Measurements from ENCODE around the gene CTH.
A peak's percentile ranks its signal among the peaks of the same experiment; 100 is the strongest.
"Not testable (repeated sequence)": the region's sequence is repeated elsewhere in the genome, so short reads cannot be mapped to it uniquely, and the experiment has no call there.

Gene CTH

DNA sequence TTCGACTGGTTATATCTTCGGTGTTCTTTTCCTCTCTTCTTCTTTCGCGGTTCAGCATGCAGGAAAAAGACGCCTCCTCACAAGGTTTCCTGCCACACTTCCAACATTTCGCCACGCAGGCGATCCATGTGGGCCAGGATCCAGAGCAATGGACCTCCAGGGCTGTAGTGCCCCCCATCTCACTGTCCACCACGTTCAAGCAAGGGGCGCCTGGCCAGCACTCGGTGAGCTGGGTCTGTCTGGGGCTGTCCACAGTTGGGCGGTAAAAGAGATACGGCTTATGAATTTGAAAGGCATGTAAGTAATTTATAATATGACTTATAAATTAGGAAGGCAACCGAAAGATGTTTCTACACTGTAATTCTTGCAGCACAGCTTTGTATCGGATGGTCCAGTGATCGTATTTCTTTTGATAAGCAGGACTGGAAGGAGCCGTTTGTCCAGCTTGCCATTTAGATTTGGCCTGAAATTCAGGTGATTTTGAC is 334 bp downstream of the CTH start:
- no peak for DNase-seq

DNA sequence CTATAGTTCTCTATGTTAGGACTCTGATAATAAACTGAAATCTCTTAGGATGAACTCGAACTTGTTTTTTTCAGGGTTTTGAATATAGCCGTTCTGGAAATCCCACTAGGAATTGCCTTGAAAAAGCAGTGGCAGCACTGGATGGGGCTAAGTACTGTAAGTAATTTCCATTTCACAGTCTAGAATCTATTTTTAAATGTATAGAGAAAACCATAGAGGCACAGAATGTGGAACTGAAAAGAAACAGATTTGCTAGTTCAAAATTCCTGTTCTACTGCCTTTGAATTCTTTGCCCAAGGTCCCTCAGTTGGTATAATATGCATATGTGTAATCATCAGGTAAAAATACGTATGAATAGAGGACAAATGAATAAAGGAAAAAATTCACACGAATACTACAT is 4.8 kb downstream of the CTH start:
- no peak for DNase-seq

DNA sequence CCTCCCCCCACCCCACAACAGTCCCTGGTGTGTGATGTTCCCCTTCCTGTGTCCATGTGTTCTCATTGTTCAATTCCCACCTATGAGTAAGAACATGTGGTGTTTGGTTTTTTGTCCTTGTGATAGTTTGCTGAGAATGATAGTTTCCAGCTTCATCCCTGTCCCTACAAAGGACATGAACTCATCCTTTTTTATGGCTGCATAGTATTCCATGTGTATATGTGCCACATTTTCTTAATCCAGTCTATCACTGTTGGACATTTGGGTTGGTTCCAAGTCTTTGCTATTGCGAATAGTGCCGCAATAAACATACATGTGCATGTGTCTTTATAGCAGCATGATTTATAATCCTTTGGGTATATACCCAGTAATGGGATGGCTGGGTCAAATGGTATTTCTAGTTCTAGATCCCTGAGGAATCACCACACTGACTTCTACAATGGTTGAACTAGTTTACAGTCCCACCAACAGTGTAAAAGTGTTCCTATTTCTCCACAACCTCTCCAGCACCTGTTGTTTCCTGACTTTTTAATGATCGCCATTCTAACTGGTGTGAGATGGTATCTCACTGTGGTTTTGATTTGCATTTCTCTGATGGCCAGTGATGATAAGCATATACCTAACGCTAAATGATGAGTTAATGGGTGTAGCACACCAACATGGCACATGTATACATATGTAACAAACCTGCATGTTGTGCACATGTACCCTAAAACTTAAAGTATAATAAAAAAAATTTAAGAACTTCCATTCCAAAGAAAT is 8.1 kb downstream of the CTH start:
- DNase-seq, result not testable (repeated sequence)

DNA sequence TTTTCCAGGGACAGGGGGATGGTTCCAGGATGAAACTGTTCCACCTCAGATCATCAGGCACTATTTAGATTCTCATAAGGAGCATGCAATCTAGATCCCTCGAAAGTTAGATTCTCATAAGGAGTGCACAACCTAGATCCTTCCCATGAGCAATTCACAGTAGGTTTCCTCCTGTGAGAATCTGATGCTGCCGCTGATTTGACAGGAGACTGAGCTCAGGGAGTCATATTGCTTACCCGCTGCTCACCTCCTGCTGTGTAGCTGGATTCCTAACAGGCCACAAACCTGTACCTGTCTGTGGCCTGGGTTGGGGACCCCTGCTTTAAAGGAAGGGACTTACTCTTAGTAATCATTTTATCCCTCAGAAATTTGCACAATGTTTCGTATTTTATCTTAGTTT is 9.3 kb downstream of the CTH start:
- DNase-seq, result no peak

- DNase-seq, result no peak
These were observed 15.4 kb downstream of the CTH start for GRCh38 chr1:70426154-70427131.

- DNase-seq, result no peak
These were observed 16.9 kb downstream of the CTH start for GRCh38 chr1:70427976-70428375.

DNA sequence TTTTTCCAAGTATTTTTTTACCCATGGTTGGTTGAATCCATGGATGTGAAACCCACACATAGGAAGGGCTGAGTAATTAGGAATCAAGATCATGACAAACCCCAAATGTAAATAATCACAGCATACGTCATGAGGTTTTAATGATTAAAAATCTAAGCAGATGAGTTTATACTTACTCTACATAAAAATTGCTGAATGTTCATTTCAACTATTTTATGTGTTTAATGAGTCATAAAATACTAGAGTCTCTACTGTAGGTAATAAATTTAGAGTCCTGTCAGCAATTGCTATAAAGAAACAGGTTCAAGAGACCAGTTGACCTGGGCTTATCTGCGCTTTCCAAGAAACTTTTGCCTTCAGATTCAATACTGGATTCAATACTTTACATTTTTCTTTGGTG is 18.2 kb downstream of the CTH start:
- no peak for DNase-seq

- no peak for DNase-seq
These were observed 18.7 kb downstream of the CTH start for GRCh38 chr1:70429757-70430156.

DNA sequence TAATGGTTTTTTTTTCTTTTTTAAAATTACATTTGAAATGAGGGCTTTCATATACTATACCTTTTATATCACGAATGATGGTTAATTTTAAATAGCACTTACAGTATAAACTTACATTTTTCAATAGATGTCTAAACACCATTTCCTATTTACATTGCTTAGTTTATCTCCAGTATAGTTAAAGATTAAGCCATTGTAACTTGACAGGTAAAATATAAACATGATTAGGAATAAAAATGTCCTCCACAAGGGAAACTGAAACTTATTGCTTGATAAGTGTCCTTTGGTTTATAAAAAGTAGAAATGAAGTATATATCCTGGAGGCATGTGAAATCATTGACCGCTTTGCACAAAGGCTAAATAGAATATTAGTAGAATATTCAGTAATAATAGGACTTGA is 20.2 kb downstream of the CTH start:
- no peak for DNase-seq

DNA sequence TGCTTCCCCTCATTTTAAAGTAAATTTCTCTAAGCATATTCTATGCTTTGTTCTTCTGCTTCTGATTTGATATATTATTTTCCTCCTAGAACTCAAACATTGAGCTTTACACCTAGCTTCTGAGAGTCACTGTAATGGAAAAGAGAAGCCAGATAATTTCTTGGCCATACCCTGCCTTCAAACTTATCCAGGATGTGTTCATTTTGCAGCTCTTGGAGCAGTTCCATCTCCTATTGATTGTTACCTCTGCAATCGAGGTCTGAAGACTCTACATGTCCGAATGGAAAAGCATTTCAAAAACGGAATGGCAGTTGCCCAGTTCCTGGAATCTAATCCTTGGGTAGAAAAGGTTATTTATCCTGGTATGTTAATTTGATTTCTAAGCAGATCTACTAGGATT is 20.8 kb downstream of the CTH start:
- DNase-seq, result no peak

DNA sequence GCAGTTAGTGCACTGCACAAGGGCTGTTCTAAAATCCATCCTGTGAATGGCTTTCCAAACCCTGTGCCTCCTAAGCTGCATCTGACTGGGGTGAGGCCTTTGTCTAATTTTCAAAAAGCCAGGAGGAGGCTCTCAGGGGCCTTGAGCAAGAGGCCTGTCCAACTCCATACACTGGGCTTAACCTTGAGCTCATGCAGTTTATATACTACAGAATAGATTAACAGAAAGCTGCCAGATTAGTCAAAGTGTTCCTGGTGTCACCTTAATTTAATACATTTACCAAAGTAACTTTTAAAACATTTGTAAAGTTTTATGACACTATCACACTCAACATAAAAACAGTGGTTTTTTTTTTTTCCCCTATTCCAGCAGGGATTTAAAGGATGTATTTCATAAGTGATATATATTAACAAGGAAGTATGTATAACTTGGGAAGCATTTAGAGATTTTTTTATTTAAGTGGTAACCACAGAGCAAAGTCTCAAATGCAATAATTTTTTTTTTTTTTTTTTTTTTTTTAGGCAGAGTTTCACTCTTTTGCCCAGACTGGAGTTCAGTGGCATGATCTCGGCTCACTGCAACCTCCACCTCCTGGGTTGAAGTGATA is 23.3 kb downstream of the CTH start:
- DNase-seq, result no peak

DNA sequence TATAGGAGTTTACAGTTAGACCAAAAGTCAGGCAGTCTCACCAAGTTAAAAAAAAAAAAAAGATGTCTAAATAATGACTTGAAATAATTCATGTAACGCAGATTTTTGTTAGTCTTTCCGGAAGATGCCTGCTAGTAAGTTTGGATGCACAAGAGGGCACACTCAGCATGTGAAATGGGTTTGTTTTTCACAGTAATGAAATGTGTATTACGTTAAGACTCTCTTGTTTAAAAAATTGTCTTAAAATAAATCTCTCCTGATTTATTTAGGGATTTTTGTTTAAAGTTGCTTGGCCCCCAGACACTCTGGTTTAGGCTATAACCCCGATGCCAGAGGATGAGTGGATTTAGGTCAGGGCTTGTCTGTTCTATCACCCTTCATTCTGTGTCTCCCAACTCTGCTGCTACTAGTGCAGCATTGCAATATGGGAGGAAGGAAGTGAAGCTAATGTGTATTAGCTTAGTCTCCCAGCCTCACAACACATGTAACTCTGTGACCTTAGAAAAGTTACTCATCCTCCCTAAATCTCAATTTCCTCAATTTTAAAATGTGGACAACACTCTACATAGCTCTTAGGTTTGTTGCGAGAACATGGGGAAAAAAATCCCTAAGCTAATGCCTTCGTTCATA is 25.7 kb downstream of the CTH start:
- peak; percentile 11 for DNase-seq

DNA sequence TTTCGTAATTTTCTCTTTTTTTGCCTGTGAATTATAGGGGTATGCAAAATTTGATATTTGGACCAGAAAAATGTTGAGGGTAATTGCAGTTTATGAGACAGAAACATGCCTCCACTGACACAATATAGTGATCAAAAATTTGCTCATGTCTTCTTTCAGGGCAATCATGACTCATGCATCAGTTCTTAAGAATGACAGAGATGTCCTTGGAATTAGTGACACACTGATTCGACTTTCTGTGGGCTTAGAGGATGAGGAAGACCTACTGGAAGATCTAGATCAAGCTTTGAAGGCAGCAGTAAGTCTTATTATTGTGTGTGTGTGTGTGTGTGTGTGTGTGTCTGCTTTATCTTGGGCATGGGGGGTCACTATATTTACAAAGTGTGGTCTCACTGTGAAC is 27.5 kb downstream of the CTH start:
- no peak for DNase-seq

DNA sequence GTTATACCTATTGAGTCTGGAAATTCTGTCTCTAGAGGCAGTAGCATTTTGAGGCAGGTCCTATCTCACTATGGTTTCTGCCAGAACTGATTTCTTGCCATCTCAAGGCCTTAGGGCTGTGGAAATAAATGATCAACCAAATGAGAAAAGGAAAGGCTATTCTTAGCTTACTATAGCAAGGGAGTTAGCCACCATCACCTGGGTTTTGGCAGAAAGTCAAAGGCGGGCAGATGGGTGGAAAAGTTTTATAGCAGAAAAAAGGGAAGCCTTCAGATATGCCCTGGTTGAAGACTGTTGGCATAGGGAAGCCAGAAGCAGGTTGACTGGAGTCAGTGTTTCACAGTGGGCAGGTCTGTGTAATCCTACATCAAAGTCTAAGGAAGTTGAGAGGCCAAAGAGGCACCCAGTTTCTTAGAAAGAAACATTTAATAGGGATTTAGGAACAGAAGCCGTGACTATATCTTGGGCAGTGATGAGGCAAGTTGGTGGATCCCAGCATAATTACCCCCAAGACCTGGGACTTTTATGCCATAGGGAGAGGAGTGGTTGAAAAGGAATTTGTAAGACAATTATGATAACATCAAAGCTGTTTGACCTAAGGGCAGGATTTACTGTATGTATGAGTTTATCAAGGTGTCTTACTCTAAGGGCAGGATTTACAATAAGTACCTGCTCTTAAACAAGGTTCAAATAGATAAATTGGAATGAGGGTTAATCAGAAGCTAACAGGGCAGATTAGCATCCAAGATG is 29.7 kb downstream of the CTH start:
- DNase-seq, result no peak

GRCh38 chr1:70441392-70442035 is 30.4 kb downstream of the CTH start:
- no peak for DNase-seq

DNA sequence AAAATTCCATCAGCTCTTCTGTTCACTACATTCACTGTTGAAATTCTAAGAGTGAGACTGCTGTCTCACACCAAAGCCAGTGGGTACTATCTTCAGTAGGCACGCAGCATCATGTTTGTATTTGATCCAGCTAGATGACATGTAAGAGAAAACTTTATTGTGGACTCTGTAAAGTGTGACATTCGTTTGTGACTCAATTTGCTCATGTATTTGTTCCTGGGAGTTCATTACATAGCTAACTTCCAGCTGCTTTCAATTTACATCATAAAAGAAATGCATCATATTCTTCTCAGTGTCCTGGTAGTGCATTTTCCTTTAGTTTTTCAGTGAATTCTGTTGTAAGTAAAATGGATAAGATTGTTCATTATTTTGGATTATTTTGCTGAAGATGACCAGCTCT is 31.4 kb downstream of the CTH start:
- no peak for DNase-seq

DNA sequence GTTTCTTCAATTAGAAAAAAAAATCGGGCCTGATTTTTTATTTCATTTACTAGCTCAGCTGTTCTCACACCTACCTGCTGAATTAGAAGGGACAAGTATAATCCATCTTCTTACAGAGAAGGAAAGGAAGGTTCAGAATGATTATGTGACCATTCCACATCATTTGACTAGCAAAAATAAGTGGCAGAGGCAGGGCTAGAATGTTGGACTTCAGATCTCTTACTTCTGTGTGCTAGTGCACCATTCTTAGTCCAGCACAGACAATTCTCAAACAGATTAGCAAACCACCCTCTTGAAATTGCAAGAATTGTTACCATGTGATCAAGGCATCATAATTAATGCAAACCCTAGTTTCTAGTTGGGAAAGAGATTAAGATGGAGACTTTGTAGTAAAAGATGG is 32.7 kb downstream of the CTH start:
- DNase-seq, result no peak

DNA sequence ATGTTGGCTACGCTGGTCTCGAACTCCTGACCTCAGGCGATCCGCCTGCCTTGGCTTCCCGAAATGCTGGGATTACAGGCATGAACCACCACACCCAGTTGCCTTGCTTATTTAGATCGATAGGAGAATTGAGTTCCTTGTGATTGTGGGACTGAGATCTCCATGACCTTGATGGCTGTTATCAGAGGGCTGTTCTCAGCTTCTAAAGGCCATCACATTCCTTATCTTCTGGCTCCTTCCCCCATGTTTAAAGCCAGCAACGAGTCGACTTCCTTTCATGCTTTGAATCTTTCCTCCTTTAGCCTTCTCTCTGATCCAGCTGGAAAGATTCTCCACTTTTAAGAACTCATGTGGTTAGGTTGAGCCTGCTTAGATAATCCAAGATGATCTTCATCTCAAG is 38.0 kb downstream of the CTH start:
- DNase-seq, result no peak

GRCh38 chr1:70452164-70452939 is 41.3 kb downstream of the CTH start:
- not testable (repeated sequence) for DNase-seq

- DNase-seq, result no peak
These were observed 44.2 kb downstream of the CTH start for GRCh38 chr1:70455291-70455690.

DNA sequence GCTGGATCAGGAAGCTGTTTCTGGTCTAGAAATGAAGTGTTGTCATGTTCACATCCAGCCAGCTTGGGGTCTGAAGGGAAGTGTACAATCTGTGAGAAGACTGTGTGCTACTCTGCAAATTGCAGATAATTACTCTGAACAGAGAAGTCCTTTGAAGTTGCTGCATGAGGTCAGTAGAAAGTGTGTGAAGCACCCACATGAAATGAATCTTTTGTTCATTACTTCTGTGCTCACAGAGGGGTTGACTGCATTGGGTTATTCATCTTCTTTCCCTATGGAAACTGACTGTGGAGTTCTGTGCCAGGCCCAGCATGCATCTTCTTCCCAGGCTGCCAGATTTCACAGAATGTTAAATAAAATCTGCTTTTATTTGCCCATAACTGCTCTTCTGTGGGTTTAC is 47.1 kb downstream of the CTH start:
- peak; percentile 81 for DNase-seq

Data from OCI-M1 (cell line).